Measurements from ENCODE around the gene OGDHL.

OGDHL gene

DNA sequence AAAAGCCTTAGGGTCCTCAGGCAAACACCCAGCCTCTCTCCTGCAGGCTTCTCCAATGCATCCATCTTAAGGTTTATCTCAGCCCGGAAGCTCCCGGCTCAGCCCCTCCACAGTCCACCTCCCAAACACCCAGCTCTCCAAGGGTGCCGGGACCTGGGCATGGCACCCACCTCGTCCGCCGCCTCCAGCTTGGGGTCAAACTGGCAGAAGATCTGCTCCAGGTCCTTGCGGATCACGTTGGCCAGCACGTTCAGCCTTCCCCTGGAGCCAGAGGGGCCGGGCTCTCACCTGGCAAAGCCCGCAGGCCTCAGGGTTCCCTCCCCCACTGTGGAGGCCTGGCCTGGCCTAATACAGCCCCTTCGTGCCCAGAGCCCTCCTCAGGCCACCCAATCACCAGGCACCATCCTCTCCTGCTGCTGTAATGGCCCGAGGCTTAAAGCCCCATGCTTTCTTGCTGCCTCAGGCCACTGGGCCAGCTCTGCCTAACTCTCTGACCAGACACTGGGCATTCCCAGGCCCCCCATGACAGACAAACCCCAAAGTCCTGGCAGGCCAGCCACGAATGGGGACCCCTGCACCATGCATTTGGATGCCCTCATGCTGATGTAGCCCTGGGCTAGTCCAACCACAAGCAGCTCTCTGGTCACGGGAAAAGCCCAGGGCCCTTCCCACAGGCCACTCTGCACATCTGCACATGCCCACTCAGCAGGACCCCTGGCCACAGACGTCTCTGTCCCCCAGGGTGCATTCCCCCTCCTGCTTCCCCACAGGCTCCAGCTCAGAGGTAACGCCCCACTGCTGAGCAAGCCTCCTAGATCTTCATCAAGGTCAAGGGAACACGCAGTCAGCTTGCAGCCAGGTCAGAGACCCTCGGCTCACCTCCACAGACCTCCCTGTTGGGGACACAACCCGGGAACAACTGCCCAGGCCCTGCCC, 12.3 kb downstream of the OGDHL start:
- Mint-ChIP-seq H3K27me3 (no peaks in the 10 kb centered on the region), H3K4me1 (no peaks in the 10 kb centered on the region), H3K4me3 (no peak overlapping the region), H3K27ac (no peak overlapping the region), H3K36me3 (ENCODE audit: low read depth) (no peaks in the 10 kb centered on the region), H3K9me3 (no peaks in the 10 kb centered on the region)
- no peak for DNase-seq
- no peak for ATAC-seq

DNA sequence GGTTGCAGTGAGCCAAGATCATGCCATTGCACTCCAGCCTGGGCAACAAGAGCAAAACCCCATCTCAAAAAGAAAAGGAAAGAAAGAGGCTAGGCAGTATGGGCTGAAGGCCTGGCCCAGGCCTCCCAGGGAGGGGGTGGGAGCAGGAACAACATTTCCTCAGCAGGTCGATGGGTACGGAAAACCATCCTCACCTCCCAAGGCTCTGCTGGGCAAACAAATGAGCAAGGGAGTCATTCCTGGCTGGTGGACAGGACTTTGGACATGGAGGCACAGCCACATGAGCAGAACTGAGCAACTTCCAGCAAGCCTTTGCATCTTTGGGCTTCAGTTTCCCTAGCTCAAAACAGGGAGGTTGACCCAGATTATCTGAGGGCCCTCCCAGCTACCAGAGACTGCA, 13.0 kb downstream of the OGDHL start:
- DNase-seq (no peak), ATAC-seq (no peak)
- Mint-ChIP-seq H3K4me1 (no peaks in the 10 kb centered on the region), H3K27ac (no peak overlapping the region), H3K9me3 (no peaks in the 10 kb centered on the region), H3K4me3 (no peak overlapping the region), H3K27me3 (no peaks in the 10 kb centered on the region), H3K36me3 (ENCODE audit: low read depth) (no peaks in the 10 kb centered on the region)

DNA sequence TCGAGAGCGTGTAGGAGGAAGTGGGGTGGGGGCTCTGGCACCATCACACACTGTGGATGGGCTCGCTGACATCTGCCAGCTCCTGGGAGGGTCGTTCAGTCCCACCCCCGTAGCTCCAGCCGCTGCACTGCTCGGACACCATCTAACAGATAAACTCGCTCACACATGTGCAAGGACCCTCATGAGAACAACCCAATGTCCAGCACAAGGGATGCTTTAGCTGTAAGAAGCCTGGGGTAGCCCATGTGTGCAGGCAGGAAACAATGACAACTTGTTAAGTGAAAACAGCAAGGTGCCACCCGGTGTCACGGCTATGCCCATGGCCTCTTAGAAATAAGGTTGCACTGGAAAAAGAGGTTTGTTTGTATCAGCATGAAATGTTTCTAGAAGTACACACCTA, 14.1 kb downstream of the OGDHL start:
- H3K27ac Mint-ChIP-seq, result no peak overlapping the region
- H3K27me3 Mint-ChIP-seq, result no peaks in the 10 kb centered on the region
- no peaks in the 10 kb centered on the region for H3K9me3 Mint-ChIP-seq
- no peaks in the 10 kb centered on the region for H3K4me1 Mint-ChIP-seq
- DNase-seq (no peak), ATAC-seq (no peak)
- no peak overlapping the region for H3K4me3 Mint-ChIP-seq
- H3K36me3 Mint-ChIP-seq (ENCODE audit: low read depth), result no peaks in the 10 kb centered on the region

DNA sequence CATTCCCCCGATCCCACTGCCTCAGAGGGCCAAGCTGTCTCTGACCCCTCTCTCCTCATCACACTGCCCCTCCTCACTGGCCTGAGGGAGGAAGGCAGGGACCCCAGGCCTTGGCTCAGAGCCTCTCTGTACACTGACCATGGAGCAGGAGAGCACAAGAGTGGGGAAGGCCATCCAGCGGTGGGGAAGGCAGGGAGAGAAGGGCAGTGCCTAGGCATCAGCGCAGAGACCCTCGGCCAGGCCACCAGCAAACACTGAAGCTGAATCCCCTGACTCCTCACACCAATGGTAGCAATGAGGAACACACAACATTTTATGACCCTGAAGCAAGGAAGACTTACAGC, 14.8 kb downstream of the OGDHL start:
- Mint-ChIP-seq H3K9me3 (no peaks in the 10 kb centered on the region), H3K36me3 (ENCODE audit: low read depth) (no peaks in the 10 kb centered on the region), H3K27me3 (no peaks in the 10 kb centered on the region), H3K4me1 (no peaks in the 10 kb centered on the region), H3K4me3 (no peak overlapping the region), H3K27ac (no peak overlapping the region)
- ATAC-seq, result no peak
- no peak for DNase-seq

DNA sequence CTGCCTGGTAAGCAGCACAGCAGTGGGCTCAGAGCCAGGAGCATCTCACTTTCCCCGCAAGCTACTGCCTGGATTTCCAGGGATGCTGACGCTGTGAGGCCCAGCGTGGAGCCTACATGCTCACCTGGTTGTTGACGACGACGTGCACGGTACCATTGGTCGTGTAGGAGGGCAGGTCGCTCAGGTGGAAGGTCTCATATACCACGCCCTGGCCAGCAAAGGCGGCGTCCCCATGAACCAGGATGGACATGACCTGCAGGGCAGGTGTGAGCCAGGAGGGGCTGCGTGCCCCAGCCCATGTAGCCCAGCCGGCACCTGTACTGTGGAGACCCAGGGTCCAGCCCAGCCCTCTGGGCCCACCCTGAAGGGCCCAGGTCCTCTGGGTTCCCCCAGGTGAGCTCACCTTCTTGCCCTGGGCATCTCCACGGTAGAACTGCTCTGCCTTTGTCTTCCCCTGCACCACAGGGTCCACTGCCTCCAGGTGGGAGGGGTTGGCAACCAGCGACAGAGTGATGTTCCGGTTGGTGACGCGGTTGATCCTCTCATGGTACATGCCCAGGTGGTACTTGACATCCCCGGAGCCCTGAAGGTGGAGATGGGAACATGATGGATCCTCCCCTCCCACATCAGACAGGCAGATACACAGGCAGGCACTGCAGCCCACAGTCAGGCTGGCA, 15.4 kb downstream of the OGDHL start:
- peaks cover 4% of the 10 kb centered on the region for H3K9me3 Mint-ChIP-seq
- no peak overlapping the region for H3K4me3 Mint-ChIP-seq
- H3K4me1 Mint-ChIP-seq, result no peaks in the 10 kb centered on the region
- H3K27me3 Mint-ChIP-seq, result no peaks in the 10 kb centered on the region
- H3K36me3 Mint-ChIP-seq (ENCODE audit: low read depth), result no peaks in the 10 kb centered on the region
- no peak for ATAC-seq
- no peak overlapping the region for H3K27ac Mint-ChIP-seq
- no peak for DNase-seq

DNA sequence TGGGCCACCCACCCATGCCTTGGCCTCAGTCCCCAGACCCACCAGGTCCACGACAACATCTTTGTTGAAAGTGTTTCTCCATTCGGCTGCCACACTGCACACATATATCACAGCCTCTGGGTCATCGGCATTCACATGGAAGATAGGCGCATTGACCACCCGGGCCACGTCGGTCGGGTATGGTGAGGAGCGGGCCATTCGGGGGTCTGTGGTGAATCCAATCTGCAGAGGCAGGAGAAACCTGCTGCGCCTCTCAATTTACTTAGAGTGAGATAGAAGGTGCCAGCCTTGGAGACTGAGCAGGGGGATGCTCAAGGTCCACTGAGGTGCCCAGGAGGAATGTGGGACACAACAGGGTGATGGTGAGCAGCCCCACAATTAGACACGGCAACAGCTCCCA, 16.4 kb downstream of the OGDHL start:
- ATAC-seq (no peak), DNase-seq (no peak)
- Mint-ChIP-seq H3K36me3 (ENCODE audit: low read depth) (no peaks in the 10 kb centered on the region), H3K9me3 (peaks cover 4% of the 10 kb centered on the region), H3K27me3 (no peaks in the 10 kb centered on the region), H3K4me3 (no peak overlapping the region), H3K4me1 (no peaks in the 10 kb centered on the region), H3K27ac (no peak overlapping the region)

DNA sequence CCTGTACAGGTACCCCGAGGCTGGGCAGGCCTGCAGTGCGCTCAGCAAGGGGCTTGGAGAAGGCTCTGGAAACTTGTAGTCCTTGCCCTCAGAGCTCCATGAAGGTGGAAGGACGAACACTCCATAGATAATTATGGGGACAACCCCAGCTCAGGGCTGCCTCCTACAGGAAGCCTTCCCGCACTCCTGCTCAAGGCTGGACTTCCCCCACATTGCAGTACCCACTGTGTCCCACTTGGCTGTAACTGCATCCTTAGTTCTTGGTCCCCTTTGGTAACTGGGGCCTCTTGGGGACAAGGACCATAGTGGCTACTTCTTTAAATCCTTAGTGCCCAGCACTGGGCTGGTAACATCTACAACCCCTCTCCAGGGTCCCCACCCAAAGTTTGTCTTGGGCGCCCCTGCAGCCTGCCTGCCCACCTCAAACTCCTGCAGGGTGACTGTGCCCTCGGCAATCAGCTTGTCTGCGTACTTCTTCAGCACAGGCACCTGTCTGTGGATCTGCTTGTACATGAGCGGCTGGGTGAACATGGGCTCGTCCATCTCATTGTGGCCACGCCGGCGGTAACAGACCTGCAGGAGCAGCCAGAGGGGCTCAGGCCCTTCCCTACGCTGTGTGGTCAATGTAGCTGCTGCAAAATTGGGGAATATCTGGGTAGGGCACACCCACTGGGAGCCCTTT, 17.1 kb downstream of the OGDHL start:
- Mint-ChIP-seq H3K4me1 (no peaks in the 10 kb centered on the region), H3K4me3 (no peak overlapping the region), H3K9me3 (peaks cover 4% of the 10 kb centered on the region), H3K27me3 (no peaks in the 10 kb centered on the region), H3K27ac (no peak overlapping the region), H3K36me3 (ENCODE audit: low read depth) (no peaks in the 10 kb centered on the region)
- ATAC-seq, result no peak
- no peak for DNase-seq

DNA sequence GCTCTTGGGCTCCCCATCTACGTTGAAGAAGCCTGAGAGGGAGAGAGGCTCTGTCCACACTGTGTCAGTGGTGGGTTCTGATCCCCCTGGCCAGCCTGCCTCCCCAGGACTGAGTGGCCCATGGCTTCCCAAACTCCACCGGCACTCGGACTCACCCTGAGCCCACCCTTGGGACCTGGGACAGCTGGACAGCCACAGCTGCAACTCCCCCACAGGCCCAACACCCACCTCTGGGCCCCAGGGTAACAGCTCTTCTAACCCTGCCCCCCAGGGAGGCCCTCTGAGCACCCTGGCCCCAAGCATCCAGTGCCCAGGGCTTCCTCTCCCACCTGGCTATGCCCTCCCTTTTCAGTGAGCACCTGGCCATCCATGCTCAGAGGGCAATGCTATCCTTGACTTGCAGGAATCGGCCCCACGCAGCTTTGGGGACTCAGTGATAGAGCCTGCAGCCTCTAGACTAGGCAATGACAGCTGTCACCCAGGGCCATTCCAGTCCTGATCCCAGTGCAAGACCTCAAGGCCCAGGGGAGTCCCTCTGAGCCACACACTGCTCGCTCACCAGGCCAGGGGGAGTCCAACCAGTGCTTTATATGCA, 17.9 kb downstream of the OGDHL start:
- DNase-seq (no peak), ATAC-seq (no peak)
- H3K9me3 Mint-ChIP-seq, result peaks cover 4% of the 10 kb centered on the region
- no peaks in the 10 kb centered on the region for H3K27me3 Mint-ChIP-seq
- no peak overlapping the region for H3K27ac Mint-ChIP-seq
- H3K4me1 Mint-ChIP-seq, result no peaks in the 10 kb centered on the region
- H3K36me3 Mint-ChIP-seq (ENCODE audit: low read depth), result no peaks in the 10 kb centered on the region
- H3K4me3 Mint-ChIP-seq, result no peak overlapping the region

DNA sequence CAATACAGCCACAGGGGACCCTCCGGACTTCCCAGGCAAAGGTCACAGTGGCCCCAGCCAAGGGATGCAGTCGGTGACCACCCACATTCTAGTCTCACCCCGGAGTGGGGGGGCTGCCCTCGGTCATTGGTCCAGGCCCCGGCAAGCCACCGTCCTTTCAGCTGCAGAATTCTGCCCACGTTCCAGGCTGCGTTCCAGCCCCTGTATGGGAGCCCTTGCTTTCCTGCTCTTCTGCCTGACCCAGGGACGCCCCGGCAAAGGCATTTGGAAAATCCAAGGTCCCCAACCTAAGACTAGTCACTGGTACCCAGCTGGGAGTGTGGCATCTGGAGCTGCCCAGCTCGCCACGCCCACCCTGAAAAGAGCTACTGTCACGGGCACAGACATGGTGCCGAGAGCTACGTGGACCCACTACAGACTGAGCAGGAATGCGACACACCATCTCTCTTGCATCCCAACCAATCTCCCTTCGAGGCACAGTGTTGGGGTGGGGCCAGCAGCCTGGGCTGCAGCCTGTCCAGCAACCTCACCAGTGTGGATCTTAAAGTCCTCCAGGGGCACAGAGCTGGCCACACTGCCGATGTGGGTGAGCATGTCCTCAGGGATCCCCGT, 18.6 kb downstream of the OGDHL start:
- ATAC-seq (no peak), DNase-seq (no peak)
- H3K27me3 Mint-ChIP-seq, result no peaks in the 10 kb centered on the region
- no peak overlapping the region for H3K27ac Mint-ChIP-seq
- no peaks in the 10 kb centered on the region for H3K36me3 Mint-ChIP-seq (ENCODE audit: low read depth)
- no peaks in the 10 kb centered on the region for H3K4me1 Mint-ChIP-seq
- H3K9me3 Mint-ChIP-seq, result peaks cover 4% of the 10 kb centered on the region
- no peak overlapping the region for H3K4me3 Mint-ChIP-seq

DNA sequence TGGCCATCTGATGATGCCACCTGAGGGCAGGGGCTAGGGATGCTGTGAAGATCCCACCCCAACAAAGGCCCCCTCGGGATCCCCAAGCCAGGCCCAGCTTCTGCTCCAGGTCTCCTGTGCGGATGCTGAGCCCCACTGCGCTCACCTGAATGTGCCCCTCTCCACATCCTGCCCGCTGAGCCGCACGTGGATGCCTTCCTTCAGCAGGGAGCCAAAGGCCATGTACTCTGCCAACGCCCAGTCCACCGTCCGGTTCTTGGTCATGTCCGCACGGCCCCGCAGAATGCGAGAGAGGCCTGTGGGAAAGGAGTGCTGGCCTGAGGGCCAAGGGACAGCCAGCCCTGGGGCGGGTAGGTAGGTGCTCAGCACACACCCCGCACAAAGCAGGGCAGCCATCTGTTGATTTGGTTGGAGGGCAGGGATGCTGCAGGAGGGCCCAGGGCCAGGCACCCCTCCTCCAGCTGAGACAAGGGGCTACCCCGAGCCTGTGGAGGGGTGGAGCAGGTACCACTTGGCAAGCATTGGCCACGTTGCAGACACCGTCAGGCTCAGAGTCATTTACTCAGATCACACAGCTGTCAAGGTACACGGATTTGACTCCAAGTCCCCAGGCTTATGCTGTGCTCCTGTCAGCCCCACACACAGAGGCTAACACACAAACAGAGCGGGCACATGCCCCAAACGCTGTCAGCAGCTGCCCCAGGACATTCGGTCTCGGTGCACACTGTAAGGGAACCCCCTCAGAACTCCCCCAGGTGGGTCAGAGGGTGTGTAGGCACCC, 19.2 kb downstream of the OGDHL start:
- DNase-seq, result no peak
- H3K9me3 Mint-ChIP-seq, result peaks cover 4% of the 10 kb centered on the region
- H3K27ac Mint-ChIP-seq, result no peak overlapping the region
- no peaks in the 10 kb centered on the region for H3K27me3 Mint-ChIP-seq
- no peaks in the 10 kb centered on the region for H3K36me3 Mint-ChIP-seq (ENCODE audit: low read depth)
- no peak overlapping the region for H3K4me3 Mint-ChIP-seq
- H3K4me1 Mint-ChIP-seq, result no peaks in the 10 kb centered on the region
- ATAC-seq, result no peak

DNA sequence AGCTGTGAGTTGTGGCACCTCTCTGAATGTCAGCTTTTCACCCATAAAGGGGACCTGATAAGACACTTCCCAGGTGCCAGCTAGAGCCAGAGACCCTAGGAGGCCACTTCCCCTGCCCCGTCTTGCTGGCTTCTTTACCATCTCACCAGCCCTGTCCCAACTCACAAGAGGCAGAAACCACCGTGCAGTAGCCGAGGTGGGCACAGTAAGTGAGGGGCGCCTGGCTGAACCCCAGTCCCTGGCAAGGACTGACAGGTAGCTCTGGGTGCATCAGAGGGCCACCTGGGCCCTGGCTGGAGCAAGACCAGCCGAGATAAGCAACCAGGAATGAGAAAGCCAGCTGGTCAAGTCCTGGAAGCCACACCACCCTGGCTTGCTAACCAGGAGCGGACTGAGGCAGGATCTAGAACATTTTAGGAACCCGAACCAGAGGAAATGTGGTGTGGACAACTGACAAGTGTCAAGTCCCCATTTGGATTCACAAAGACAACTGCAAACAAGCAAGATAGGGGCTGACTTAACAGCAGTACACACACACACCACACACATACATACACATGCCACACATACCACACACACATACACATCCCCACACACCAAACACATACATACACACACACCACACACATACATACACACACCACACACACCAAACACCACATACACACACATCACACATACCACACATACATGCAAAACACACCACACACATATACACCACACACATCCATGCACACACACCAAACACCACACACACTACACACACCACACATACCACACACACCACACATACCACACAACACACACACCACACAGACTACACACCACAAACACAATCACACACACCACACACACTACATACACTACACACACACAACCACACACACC, 20.8 kb downstream of the OGDHL start:
- Mint-ChIP-seq H3K9me3 (peaks cover 4% of the 10 kb centered on the region), H3K36me3 (ENCODE audit: low read depth) (no peaks in the 10 kb centered on the region), H3K4me1 (no peaks in the 10 kb centered on the region), H3K4me3 (no peak overlapping the region), H3K27ac (no peak overlapping the region), H3K27me3 (no peaks in the 10 kb centered on the region)
- ATAC-seq (no peak), DNase-seq (no peak)

DNA sequence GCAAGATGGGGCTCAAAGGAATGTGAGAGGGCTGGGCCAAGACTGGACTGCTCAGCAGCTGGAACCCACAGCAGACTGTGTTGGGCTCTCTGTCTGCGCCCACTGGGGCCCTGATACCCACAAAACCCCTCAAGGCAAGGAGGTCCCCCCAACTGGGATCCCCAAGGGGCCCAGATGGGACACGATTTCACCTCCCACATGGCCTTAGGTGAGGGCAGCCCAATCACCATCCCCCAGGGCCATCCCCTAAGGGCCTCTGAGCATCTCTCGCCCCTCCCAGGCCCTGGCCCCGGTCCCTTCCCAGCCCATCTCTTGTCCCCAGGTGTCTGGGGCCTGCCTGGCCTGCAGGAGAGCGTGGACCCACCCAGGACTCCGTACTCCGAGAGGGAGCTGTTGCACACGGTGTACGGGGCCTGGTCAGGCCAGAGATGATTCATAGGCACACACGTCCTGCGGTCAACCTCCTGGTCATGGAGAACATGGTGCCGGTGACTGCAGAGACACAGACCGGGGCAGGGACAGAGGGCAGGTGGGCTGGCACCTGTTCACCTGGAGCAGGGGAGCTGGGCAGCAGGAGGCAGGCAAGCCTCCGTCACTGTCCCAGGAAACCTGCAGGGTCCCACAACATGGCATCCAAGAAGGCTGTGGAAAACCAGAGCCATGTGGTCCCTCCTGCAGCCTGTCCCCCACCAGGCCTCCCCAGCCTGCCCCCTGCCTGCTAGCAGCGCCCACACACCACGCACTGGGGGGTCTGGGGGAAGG, 21.6 kb downstream of the OGDHL start:
- no peak overlapping the region for H3K4me3 Mint-ChIP-seq
- ATAC-seq, result no peak
- no peaks in the 10 kb centered on the region for H3K4me1 Mint-ChIP-seq
- DNase-seq, result no peak
- peaks cover 4% of the 10 kb centered on the region for H3K9me3 Mint-ChIP-seq
- H3K27me3 Mint-ChIP-seq, result no peaks in the 10 kb centered on the region
- H3K36me3 Mint-ChIP-seq (ENCODE audit: low read depth), result no peaks in the 10 kb centered on the region
- no peak overlapping the region for H3K27ac Mint-ChIP-seq

DNA sequence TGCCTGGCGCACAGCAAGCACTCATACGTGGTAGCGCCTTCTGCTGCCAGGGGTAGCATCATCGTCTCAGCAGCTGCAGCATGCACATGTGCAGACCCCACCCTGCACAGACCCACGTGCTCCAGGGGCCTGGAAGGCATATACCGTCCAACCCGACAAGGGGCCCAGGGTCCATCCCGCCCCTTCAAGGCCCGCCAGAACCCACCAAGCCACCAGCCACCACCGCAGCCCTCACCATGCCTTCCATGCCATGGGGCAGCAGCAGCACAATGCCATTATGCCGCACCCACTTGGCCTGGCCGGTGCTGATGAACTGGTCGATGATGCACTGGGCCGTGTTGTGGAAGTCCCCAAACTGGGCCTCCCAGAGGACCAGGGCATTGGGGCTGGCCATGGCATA, 22.7 kb downstream of the OGDHL start:
- Mint-ChIP-seq H3K27me3 (no peaks in the 10 kb centered on the region), H3K27ac (no peak overlapping the region), H3K9me3 (peaks cover 4% of the 10 kb centered on the region), H3K4me1 (no peaks in the 10 kb centered on the region), H3K36me3 (ENCODE audit: low read depth) (no peaks in the 10 kb centered on the region), H3K4me3 (no peak overlapping the region)
- ATAC-seq, result no peak
- no peak for DNase-seq
